Smooth muscle cell (in vitro differentiated cells): ENCODE results near the gene RPS6KC1. TPM values are rescaled to one million over a fixed set of nuclear protein-coding genes. Genes with fewer than 3 reads are reported as not detected.

Source experiments
- DNase-seq: peaks from one replicate; lab custom pipeline; 2025; ENCODE audit not compliant: unreplicated experiment; lab: John Stamatoyannopoulos, UW
- H2AFZ ChIP-seq: fragments of 200-600 bp; sonication (generic); 2 replicates; pipeline ENCODE4 v1.6.0; 2016; ENCODE audit warnings: antibody characterized with exemption, low read depth, mild to moderate bottlenecking
- H3F3A ChIP-seq: fragments of 200-600 bp; sonication (generic); 2 replicates; pipeline ENCODE4 v1.6.0; 2017; ENCODE audit warnings: antibody characterized with exemption, low read depth
- H3K27ac ChIP-seq: fragments of 200-600 bp; sonication (generic); 2 replicates; pipeline ENCODE4 v1.5.1; 2016; ENCODE audit warnings: low read depth, mild to moderate bottlenecking
- H3K27me3 ChIP-seq: fragments of 200-600 bp; sonication (generic); 2 replicates; pipeline ENCODE4 v1.6.1; 2016; ENCODE audit warnings: low read depth, mild to moderate bottlenecking
- H3K36me3 ChIP-seq: fragments of 200-600 bp; sonication (generic); 2 replicates; pipeline ENCODE4 v1.5.1; 2016; ENCODE audit warnings: low read depth
- H3K4me1 ChIP-seq: fragments of 200-600 bp; sonication (generic); 2 replicates; pipeline ENCODE4 v1.5.1; 2016; ENCODE audit warnings: low read depth
- H3K4me2 ChIP-seq: fragments of 200-600 bp; sonication (generic); 2 replicates; pipeline ENCODE4 v1.6.0; 2016; ENCODE audit warnings: mild to moderate bottlenecking
- H3K4me3 ChIP-seq: fragments of 200-600 bp; sonication (generic); 2 replicates; pipeline ENCODE4 v1.5.1; 2016; ENCODE audit warnings: mild to moderate bottlenecking
- H3K79me2 ChIP-seq: fragments of 200-600 bp; sonication (generic); 2 replicates; pipeline ENCODE4 v1.6.0; 2016; ENCODE audit warnings: low read depth, mild to moderate bottlenecking
- H3K9ac ChIP-seq: fragments of 200-600 bp; sonication (generic); 2 replicates; pipeline ENCODE4 v1.6.0; 2016; ENCODE audit warnings: low read depth
- H3K9me3 ChIP-seq: fragments of 200-600 bp; sonication (generic); replicated peaks from 2 replicates; pipeline ENCODE4 v1.5.1; 2016; ENCODE audit warnings: low read depth
- H4K20me1 ChIP-seq: fragments of 200-600 bp; sonication (generic); 2 replicates; pipeline ENCODE4 v1.6.0; 2016; ENCODE audit warnings: low read depth
- CTCF ChIP-seq: fragments of 200-600 bp; sonication (generic); IDR thresholded peaks from 2 replicates; pipeline ENCODE4 v1.5.1; 2017; ENCODE audit warnings: borderline replicate concordance, mild to moderate bottlenecking, antibody characterized with exemption; ENCODE audit not compliant: insufficient read depth, poor library complexity, severe bottlenecking
- WGBS: methylation state at CpG from one replicate; pipeline ENCODE4 v1.1.7; 2016; ENCODE audit warnings: low lambda C conversion rate; 5-methylcytosine and 5-hydroxymethylcytosine counted together
- polyA plus RNA-seq: library from polyadenylated mRNA; unstranded; fragments of >200 nt; fragmentation: Nextera tagmentation; extraction: Ambion mirVana; gene quantifications from 2 replicates; pipeline ENCODE4 v1.2.1, GENCODE V29; 2016
- total RNA-seq: library from RNA; depleted of rRNA; stranded (reverse); fragments of >200 nt; gene quantifications from 2 replicates; pipeline ENCODE4 v1.2.3, GENCODE V29; 2014

Gene RPS6KC1
- total and polyA plus RNA-seq, 2 experiments from 2014 or later, result 17.6 to 30.8 TPM

GRCh38 chr1:213260311-213261075, 209.5 kb downstream of the RPS6KC1 start:
- WGBS, result 75% methylated on average over 5 of the region's 5 CpGs

GRCh38 chr1:213264531-213264930, 213.5 kb downstream of the RPS6KC1 start:
- no peak overlapping the region for H3K4me2 ChIP-seq
- 80% methylated on average over 1 of the region's 1 CpG for WGBS
- no peaks in the 10 kb centered on the region for H3K9me3 ChIP-seq
- no peak for TF ChIP-seq CTCF
- H2AFZ ChIP-seq, result no peak overlapping the region
- no peaks in the 10 kb centered on the region for H3K36me3 ChIP-seq
- no peak overlapping the region for H3K9ac ChIP-seq
- no peak for DNase-seq
- H3K27me3 ChIP-seq, result no peaks in the 10 kb centered on the region
- H3K4me3 ChIP-seq, result no peak overlapping the region
- no peaks in the 10 kb centered on the region for H4K20me1 ChIP-seq
- no peaks in the 10 kb centered on the region for H3K79me2 ChIP-seq
- peaks cover 4% of the 10 kb centered on the region for H3K4me1 ChIP-seq
- no peaks in the 10 kb centered on the region for H3F3A ChIP-seq
- no peak overlapping the region for H3K27ac ChIP-seq

More at GRCh38 chr1:213260311-213261075, 209.5 kb downstream of the RPS6KC1 start:
- Histone ChIP-seq H3K79me2 (no peaks in the 10 kb centered on the region), H3K27ac (no peak overlapping the region), H3K27me3 (no peaks in the 10 kb centered on the region), H3K4me3 (no peak overlapping the region), H3K9me3 (no peaks in the 10 kb centered on the region), H3K36me3 (no peaks in the 10 kb centered on the region), H3K4me2 (no peak overlapping the region), H3K4me1 (peaks cover 4% of the 10 kb centered on the region), H2AFZ (no peak overlapping the region), H3F3A (no peaks in the 10 kb centered on the region), H3K9ac (no peak overlapping the region), H4K20me1 (no peaks in the 10 kb centered on the region)
- DNase-seq, result no peak
- TF ChIP-seq CTCF, result no peak

GRCh38 chr1:213266983-213267772, 216.1 kb downstream of the RPS6KC1 start:
- Histone ChIP-seq H3K36me3 (no peaks in the 10 kb centered on the region), H3K79me2 (no peaks in the 10 kb centered on the region), H3F3A (no peaks in the 10 kb centered on the region), H2AFZ (no peak overlapping the region), H3K4me2 (no peak overlapping the region), H3K4me3 (no peak overlapping the region), H3K27ac (peak overlapping the region; percentile 4), H3K4me1 (no peaks in the 10 kb centered on the region), H3K27me3 (no peaks in the 10 kb centered on the region), H4K20me1 (no peaks in the 10 kb centered on the region), H3K9ac (no peak overlapping the region), H3K9me3 (no peaks in the 10 kb centered on the region)
- no peak for TF ChIP-seq CTCF
- 80% methylated on average over 2 of the region's 2 CpGs for WGBS
- no peak for DNase-seq
